Hematopoietic multipotent progenitor cell treated with erythropoietin and hydrocortisone succinate and interleukin-3 and kit ligand, for 17 days (in vitro differentiated cells): ENCODE measurements around the gene L3MBTL4.
"Not testable (repeated sequence)": the region's sequence is repeated elsewhere in the genome, so short reads cannot be mapped to it uniquely, and the experiment has no call there.

Experiments
- DNase-seq: peaks from one replicate; pipeline ENCODE4 v3.0.0-alpha.2; 2015; ENCODE audit warnings: low spot score

The L3MBTL4 gene

GRCh38 chr18:6406075-6406909, 8.4 kb downstream of the L3MBTL4 start:
- DNase-seq, result no peak

DNA sequence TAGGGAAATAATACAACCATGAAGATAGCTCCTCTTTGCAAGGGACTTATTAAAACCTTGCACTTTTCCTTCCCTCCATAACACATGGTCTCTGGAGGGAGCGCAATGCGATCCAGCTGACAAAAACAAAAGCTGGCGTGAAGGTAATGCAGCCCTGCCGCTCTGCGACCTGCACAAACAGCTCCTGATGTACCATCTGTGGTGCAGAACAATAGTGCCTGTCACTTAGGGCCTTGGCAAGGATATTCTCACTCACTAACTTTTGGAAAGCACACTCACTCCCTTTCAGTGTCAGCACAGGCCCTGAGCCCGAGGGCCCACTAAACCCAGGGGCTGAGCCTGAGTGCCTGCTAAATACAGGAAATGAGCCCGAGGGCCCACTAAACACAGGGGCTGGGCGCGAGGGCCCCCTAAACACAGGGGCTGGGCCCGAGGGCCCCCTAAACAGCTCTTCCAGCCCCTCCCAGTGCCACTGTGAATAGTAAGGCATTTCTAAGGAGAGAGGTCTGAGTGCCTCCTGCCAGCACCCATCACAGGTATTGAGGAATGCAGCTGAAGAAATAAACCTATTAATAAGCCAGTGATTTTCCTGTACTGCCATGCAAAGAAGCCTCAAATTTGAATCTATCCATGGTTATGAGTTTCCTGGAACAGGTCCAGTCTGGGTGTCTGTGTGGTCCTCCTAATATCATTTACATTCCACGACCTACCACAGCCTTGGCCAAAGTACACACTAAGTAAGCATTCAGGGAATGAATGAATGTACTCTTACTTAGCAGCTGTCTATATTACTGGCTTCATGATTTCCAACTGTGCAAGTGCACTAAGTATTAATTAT, 9.3 kb downstream of the L3MBTL4 start:
- no peak for DNase-seq

DNA sequence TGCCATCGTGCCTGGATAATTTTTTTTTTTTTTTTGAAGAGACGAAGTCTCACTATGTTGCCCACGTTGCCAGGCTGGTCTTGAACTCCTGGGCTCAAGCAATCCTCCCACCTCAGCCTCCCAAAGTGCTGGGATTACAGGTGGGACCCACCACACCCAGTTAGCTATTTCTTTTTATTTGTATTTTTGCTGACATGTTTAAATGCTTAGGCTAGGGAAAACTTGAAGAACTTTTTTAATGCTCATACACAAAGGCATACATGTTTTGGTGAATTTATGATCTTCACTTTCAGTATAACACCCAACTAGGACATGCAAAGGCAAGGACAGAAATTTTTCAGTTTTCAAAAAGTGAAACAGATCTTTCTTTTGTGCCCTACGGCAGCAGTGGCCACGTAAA, 9.9 kb downstream of the L3MBTL4 start:
- DNase-seq, result no peak

DNA sequence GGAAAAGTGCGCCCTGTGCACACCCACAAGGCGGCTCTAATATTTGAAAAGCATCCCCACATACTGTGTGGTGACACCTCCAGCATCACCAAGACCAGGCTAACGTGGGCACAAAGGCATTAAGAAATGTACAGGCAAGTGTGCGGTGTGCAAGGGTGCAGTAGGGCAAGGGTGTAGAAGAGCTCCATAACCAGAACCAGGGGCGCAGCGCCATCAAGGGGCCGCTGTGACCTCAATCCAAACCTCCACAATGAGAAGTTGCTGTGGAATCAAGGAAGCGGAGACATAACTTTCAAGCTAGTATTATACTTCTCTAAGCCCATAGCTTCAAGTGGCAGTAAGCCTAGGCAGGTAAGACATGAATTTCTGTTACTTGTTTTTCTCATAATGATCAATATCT, 13.0 kb downstream of the L3MBTL4 start:
- DNase-seq, result no peak

DNA sequence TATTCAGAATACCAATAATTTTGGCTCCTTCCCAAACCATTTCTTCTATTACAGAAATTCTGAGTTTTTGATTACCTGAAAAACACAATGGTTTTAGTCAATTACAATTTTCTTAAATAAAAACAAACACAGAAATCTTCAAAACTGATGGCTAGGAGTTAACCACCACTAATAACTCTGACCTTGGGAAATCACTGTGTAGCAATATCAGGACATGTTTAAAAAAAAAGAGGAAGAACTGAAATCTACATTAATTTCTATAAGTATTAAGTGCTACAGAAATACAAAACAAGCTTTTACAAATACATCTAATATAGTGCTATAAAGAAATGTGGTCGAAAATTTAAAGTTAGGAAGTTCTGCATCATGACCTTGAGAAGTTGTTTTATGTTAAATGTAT, 14.9 kb downstream of the L3MBTL4 start:
- DNase-seq, result no peak

DNA sequence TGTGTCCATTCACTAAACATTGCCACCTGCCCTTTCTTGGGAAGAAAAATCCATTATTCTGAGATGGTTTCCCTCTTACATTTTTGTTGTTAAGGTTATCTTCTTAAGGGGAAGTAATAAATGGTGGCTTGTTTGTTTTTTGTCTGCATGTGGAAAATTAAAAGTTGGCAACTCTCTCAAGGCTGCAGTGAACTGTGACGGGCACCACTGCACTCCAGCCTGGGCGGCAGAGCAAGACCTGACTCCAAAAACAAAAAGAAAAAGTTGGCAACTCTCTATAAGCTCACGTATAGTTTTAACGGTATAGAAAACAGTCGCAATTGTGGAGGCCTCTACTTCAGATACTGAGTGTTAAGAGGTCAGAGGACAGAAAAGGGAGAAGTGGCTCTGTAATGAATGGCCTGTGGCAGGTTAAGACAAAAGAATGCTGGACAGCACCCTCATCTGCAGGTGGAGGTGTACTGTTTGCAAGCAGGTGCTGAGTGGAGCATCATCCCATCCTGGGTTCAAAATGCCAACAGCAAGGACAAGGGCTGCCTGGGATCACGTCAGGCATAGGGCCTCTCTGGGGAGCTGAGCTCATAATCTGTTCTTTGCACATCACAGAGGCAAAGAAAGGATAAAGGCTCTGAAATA, 16.7 kb downstream of the L3MBTL4 start:
- no peak for DNase-seq

DNA sequence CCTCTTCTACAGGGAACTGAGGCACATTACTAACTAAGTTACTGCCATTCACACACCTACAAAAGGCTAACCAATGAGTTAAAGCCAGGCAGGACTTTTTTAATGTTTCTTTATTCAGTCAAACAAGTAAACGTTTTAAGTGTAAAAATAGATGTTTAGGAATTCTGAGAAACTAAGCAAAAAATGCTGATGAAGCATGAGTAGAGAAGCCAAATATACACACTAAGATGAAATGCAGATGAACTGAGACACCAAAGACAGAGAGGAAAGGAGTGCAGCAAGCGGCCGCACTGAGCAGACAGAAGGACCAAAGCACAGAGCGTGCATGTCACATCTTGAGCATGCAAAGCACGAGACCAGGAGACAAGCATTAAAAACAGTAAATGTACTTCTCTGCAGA, 17.9 kb downstream of the L3MBTL4 start:
- no peak for DNase-seq

GRCh38 chr18:6396276-6396675, 18.4 kb downstream of the L3MBTL4 start:
- no peak for DNase-seq

GRCh38 chr18:6389005-6389404, 25.7 kb downstream of the L3MBTL4 start:
- no peak for DNase-seq

GRCh38 chr18:6382963-6383362, 31.7 kb downstream of the L3MBTL4 start:
- DNase-seq, result no peak

- not testable (repeated sequence) for DNase-seq
Observed at GRCh38 chr18:6377473-6377872, 37.2 kb downstream of the L3MBTL4 start.

DNA sequence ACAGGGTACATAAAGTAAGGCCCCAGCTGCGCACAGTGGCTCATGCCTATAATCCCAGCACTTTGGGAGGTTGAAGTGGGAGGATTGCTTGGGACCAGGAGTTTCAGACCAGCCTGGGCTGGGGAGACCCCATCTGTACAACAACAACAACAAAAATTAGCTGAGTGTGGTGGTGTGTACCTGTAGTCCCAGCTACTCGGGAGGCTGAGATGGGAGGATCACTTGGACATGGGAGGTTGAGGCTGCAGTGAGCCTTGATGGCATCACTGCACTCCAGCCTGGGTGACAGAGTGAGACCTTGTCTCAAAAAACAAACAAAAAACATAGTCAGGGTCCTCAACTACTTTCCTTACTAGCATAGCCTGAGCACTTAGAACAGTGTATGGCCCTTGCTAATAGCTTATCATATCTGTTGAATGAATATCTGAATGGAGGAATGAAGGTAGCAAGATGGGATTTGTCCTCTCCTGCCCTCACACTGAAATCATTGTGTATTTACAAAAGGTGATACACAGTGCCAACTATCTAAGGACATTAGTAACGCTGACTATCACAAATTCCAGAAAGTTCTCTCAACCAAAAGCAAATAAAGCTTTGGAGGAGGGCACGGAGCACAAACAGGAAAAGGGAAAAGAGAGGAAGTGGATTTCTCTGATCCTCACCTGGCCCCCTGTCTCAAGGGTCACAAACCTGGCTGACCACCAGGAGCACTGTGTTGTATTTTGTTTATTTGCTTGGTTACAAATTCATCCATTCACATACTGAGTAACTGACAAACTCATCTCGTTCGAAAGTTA, 38.1 kb downstream of the L3MBTL4 start:
- no peak for DNase-seq

DNA sequence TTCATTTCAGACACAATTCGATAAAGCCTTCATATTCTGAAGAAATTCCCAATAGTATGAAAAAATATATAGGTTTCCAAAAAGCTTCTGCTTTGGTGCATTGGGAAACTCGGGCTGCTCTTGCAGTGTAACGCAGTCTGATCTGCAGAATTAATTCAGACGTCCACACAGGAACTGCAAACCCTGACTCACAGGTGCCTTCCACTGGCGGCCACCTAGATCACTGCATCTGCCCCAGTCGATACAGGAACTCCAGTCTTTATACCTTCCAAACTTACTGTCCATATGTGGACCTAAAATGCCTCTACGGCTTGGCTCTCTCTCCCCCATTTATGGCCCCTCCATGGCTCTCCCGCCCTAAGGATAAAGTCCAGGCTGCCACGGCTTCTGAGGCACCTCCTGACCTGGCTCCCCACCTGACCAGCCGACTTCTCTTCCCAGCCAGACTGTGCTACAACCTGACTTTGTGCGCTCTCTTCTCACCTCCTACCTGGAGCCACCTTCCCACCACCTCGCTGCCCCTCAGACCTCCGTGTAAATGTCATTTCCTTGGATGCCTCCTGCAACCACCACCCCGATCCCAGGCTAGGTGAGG, 39.7 kb downstream of the L3MBTL4 start:
- DNase-seq, result no peak

DNA sequence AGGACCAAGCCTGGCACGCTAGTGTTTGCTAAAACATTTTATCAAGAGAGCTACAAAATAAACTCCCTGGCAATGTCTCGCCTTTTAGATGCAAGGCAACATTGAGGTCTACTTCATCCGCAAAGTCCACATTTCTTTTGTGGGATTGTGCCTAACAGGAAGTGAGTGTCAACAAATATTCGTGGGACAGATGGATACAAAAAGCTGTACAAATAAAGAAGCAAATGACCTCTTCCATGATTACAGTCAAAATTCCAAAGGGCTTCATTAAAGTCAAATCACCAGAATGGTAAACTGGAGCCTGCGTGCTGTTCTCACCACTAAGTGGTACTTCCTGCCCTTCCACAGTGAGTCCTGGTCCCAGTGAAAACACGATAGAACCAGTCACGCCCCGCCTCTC, 40.4 kb downstream of the L3MBTL4 start:
- no peak for DNase-seq

GRCh38 chr18:6373187-6373586, 41.5 kb downstream of the L3MBTL4 start:
- no peak for DNase-seq

DNA sequence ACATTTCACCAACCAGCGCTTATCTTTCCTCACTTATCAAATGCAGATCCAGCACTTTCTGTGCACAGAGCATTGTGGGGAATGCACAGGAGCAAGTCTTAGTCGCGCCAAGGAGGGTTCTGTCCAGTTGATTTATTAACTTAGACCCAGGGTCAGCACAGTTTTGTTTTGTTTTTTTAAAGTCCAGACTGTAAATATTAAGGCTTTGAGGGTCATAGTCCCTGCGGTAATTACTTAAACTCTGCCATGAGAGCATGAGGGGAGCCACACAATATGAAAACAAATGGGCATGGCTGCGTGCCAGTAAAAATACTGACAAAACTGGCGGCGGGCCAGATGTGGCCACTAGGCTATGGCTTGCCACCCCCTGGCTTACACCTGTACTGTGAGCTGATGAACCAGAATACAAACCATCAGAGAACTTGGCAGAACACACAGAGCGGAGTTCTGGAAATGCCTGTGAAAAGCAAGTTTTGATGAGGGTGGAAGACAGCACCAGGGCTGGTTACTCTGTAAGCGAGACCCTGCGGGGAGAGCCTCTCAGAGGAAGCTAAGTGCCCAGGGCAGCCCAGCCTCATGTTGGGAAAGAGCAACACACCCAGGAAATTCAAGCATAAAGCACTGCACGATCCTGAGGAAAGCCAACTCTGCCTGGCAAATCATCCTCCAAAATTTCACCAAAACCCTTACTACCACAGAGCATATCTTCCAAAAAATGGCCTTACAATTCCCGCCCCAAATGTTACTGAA, 43.6 kb downstream of the L3MBTL4 start:
- no peak for DNase-seq

- DNase-seq, result no peak
Observed at GRCh38 chr18:6370410-6370809, 44.3 kb downstream of the L3MBTL4 start.

GRCh38 chr18:6368017-6368416, 46.7 kb downstream of the L3MBTL4 start:
- no peak for DNase-seq

- no peak for DNase-seq
Observed at GRCh38 chr18:6367208-6367607, 47.5 kb downstream of the L3MBTL4 start.

GRCh38 chr18:6366776-6367175, 47.9 kb downstream of the L3MBTL4 start:
- no peak for DNase-seq

DNA sequence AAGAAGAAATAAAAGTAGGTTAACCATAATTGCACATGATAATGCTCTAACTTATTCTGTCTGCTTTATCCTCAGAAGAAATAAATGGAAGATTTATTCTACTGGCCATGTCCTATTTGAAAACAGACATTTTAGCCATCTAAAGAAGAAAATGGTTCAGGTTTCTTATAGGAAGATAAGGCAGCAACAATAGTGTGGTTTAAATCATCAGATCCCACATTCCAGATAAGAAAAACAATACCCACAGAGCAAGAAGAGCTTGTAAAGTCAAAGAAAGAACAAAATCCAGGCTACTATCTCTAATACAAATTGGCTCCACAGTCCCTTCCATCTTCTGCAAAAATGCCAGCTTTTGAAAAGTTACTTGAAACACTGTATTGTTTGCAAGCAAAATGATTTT, 49.3 kb downstream of the L3MBTL4 start:
- no peak for DNase-seq
